ENCODE data around the gene POLR1D.

POLR1D gene

DNA sequence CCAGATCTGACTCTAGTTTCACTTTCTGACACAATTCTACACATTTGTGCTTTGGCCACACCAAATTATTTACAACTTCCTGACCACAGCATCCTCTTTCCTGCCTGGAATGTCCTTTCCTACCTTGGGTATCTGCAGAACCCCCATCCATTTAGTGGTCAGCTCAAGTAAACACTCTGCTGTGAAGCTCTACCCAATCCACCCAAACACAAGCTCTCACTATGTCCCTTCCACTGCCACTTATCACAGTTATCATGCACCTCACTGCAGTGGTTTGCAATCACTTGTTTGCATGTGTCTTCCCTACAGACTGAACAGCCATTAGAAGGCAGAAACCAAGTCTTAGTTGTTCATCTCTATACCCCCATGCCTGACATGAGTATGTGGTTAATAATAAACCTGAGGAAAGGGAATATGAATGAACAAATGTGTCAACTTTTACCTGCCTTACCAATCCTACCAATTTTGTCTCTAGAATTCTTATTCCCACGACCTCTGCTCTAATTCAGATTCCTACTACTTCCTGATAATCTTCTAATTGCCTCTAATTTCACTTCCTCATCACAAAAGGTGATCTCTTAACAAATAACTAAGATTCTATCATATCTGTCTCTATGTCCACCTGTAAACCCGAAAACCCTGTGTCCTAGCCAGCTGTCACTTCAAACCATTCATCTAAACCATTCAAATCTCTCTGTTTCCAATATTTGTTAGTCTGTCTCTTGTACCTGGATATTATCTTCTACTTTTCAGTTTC is 26.5 kb upstream of the POLR1D start:
- Histone ChIP-seq H3K36me3 (no peaks in the 10 kb centered on the region), H3K4me1 (peaks cover 0 to 13% (median 3%) of the 10 kb centered on the region in 4 donors), H3K4me3 (no peak overlapping the region), H3K9me3 (no peaks in the 10 kb centered on the region), H3K27ac (no peak overlapping the region), H3K27me3 (no peaks in the 10 kb centered on the region)
- TF ChIP-seq, protein P1, sequence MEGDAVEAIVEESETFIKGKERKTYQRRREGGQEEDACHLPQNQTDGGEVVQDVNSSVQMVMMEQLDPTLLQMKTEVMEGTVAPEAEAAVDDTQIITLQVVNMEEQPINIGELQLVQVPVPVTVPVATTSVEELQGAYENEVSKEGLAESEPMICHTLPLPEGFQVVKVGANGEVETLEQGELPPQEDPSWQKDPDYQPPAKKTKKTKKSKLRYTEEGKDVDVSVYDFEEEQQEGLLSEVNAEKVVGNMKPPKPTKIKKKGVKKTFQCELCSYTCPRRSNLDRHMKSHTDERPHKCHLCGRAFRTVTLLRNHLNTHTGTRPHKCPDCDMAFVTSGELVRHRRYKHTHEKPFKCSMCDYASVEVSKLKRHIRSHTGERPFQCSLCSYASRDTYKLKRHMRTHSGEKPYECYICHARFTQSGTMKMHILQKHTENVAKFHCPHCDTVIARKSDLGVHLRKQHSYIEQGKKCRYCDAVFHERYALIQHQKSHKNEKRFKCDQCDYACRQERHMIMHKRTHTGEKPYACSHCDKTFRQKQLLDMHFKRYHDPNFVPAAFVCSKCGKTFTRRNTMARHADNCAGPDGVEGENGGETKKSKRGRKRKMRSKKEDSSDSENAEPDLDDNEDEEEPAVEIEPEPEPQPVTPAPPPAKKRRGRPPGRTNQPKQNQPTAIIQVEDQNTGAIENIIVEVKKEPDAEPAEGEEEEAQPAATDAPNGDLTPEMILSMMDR (IDR thresholded peaks at IDR 0.05): no peak
- intact Hi-C loops (cut with DNase I; ENCODE audit: low total_unique reads): no loop called here
- no peak for DNase-seq

DNA sequence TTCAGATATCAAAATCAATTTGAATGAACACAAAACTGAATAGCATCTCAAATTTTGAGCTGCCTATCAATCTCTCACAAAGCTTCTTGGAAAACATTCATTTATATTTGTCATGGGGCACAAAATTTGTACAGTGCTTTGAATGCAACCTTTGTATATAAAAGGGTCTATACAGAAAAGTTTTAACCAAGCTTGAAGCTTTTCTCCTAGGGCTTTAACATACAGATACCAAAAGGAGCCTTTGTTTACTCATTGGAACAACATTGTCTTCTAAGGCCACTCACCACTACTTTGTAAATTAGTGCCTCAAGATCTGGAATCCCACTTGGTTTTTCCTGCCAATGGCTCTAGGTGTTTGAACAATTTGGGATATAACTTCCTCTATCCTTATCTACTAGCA is 22.6 kb upstream of the POLR1D start:
- no peak overlapping the region for H3K4me3 ChIP-seq
- no peaks in the 10 kb centered on the region for H3K36me3 ChIP-seq
- no peaks in the 10 kb centered on the region for H3K9me3 ChIP-seq
- intact Hi-C loops (cut with DNase I; ENCODE audit: low total_unique reads): no loop called here
- H3K27me3 ChIP-seq: no peaks in the 10 kb centered on the region
- H3K27ac ChIP-seq: no peak overlapping the region
- TF ChIP-seq, protein P1 (IDR thresholded peaks at IDR 0.05): no peak
- peaks cover 0 to 17% (median 3%) of the 10 kb centered on the region in 4 donors for H3K4me1 ChIP-seq
- DNase-seq: no peak

DNA sequence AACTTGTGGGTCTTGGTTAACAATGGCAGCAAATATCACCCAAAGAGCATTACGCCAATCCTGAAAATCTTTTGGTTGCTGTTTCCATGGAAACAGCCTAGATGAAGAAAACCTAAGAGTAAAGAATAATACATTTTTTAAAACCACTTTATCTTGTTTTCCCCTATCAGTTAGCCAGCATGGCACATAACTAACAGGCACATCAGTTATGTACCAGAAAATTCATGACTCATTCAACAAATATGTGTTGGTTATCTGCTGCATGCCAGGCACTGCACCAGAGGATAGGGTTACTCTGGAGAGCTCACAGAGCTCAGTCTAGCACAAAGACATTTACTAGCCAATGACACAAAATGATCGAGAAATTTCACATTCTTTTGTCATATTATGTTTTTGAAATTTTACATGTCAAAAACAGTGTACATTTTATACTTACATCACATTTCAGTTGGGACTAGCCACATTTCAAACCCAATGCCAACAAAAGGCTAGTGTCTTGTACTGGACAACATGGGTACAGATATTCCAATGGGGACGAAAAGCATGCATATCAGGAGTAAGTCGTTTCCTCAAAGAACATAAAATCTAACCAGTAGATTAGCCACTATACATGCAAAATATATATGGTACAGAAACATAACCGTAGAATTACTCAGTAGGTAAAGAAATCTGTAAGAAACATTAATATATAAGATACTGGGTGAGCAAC is 21.7 kb upstream of the POLR1D start:
- Histone ChIP-seq H3K27ac (no peak overlapping the region), H3K4me3 (no peak overlapping the region), H3K27me3 (no peaks in the 10 kb centered on the region), H3K36me3 (no peaks in the 10 kb centered on the region), H3K9me3 (no peaks in the 10 kb centered on the region), H3K4me1 (peaks cover 0 to 17% (median 3%) of the 10 kb centered on the region in 4 donors)
- intact Hi-C loops (cut with DNase I; ENCODE audit: low total_unique reads): no loop called here
- TF ChIP-seq, protein P1 (IDR thresholded peaks at IDR 0.05): no peak
- no peak for DNase-seq

DNA sequence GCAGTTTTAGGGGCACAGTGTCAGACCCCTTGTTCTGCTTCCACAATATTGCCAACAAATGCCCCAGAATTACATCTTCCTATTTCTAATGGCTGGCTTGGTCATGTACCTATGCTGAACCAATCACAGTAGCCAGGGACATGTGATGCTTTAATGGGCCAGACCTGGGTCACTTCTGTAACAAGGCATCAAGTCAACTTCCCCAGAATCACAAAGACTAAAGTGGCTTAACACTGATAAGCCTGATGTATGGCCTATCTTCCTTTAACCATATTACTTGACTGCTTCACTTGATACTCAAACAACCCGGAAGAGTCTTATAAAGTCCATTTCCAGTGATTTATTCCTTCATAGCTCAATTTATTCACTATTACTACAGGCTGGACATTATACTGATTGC is 21.0 kb upstream of the POLR1D start:
- intact Hi-C loops (cut with DNase I; ENCODE audit: low total_unique reads): no loop called here
- Histone ChIP-seq H3K9me3 (no peaks in the 10 kb centered on the region), H3K4me1 (peaks cover 0 to 17% (median 3%) of the 10 kb centered on the region in 4 donors), H3K4me3 (no peak overlapping the region), H3K36me3 (no peaks in the 10 kb centered on the region), H3K27me3 (no peaks in the 10 kb centered on the region), H3K27ac (no peak overlapping the region)
- TF ChIP-seq, protein P1 (IDR thresholded peaks at IDR 0.05): no peak
- no peak for DNase-seq

DNA sequence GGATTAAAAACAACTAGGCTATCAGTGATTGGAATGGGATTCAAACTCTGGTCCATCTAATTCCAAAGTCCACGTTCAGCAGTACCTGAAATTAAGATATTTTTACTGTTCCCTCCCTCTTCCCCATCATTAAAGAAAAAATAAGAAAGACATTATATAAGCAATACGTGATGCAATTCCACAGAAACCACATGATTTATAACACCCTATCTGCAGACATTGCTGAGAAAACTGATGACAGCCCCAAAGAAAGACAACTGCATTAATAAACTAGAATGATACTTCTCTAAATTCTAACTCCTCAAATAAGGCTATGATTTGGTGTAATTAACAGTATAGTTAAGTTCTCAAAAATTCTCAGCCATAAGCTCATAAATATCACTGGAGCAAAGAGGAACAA is 20.5 kb upstream of the POLR1D start:
- H3K4me3 ChIP-seq: no peak overlapping the region
- no peaks in the 10 kb centered on the region for H3K9me3 ChIP-seq
- no peaks in the 10 kb centered on the region for H3K27me3 ChIP-seq
- intact Hi-C loops (cut with DNase I; ENCODE audit: low total_unique reads): no loop called here
- no peak for DNase-seq
- no peak overlapping the region for H3K27ac ChIP-seq
- no peaks in the 10 kb centered on the region for H3K36me3 ChIP-seq
- H3K4me1 ChIP-seq: peaks cover 0 to 17% (median 3%) of the 10 kb centered on the region in 4 donors
- TF ChIP-seq, protein P1 (IDR thresholded peaks at IDR 0.05): no peak
